Breast epithelium (tissue), 3 donors: ENCODE results near the gene SLC38A10.

Experiments used
- POLR2A ChIP-seq: fragments of 450-650 bp; IDR thresholded peaks from one replicate; pipeline ENCODE4 v1.6.1; 2016; ENCODE audit warnings: antibody characterized with exemption, mild to moderate bottlenecking, moderate library complexity
- POLR2AphosphoS5 ChIP-seq, 3 donors: sonication (generic); formaldehyde crosslinking; IDR thresholded peaks; one replicate each; pipeline ENCODE4 v1.6.1; 2017; ENCODE audit warnings: antibody characterized with exemption in 3 of 3
- TF ChIP-seq, protein P1 (sequence below), 3 donors: fragments of 450-650 bp; IDR thresholded peaks; one replicate each; pipeline ENCODE4 v1.5.1; 2016 to 2017; ENCODE audit warnings: antibody characterized with exemption in 3 of 3, mild to moderate bottlenecking in 3 of 3, moderate library complexity in 3 of 3

DNA sequence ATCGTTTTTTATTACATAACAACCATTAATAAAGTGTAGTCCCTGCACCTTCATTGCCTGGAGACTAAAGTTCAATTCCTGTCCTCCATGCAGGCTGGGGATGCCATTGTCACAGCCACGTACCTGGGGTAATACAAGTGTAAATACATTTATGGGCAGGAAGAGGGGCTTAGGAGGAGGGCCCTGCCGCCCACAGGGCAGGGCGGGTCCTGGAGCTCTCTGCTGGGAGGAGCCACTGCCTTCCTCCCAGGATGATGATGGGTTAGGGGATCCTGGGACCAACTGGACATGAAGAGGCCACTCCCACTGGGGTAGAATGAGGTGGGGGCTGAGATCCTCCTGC, 44.1 kb upstream of the SLC38A10 start:
- TF ChIP-seq POLR2AphosphoS5 (IDR thresholded peaks at IDR 0.05) (no peak), POLR2A (no peak)
- TF ChIP-seq, protein P1, sequence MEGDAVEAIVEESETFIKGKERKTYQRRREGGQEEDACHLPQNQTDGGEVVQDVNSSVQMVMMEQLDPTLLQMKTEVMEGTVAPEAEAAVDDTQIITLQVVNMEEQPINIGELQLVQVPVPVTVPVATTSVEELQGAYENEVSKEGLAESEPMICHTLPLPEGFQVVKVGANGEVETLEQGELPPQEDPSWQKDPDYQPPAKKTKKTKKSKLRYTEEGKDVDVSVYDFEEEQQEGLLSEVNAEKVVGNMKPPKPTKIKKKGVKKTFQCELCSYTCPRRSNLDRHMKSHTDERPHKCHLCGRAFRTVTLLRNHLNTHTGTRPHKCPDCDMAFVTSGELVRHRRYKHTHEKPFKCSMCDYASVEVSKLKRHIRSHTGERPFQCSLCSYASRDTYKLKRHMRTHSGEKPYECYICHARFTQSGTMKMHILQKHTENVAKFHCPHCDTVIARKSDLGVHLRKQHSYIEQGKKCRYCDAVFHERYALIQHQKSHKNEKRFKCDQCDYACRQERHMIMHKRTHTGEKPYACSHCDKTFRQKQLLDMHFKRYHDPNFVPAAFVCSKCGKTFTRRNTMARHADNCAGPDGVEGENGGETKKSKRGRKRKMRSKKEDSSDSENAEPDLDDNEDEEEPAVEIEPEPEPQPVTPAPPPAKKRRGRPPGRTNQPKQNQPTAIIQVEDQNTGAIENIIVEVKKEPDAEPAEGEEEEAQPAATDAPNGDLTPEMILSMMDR (IDR thresholded peaks at IDR 0.05) = no peak
